Panc1 (cell line): ENCODE results near the gene TBC1D26.

Source experiments
- POLR2AphosphoS5 ChIP-seq: IDR thresholded peaks from 2 replicates; pipeline ENCODE4 v1.6.1; 2012; ENCODE audit warnings: mild to moderate bottlenecking, low read depth, low read length, moderate library complexity
- REST ChIP-seq, 2 experiments: IDR thresholded peaks; 2 replicates each; pipeline ENCODE4 v1.6.1; 2011 to 2012; ENCODE audit warnings: low read depth in 2 of 2, control low read depth in 1 of 2, low read length in 1 of 2, mild to moderate bottlenecking in 1 of 2, moderate library complexity in 1 of 2; ENCODE audit not compliant: insufficient read depth in 1 of 2
- SIN3A ChIP-seq: IDR thresholded peaks from 2 replicates; pipeline ENCODE4 v1.6.1; 2012; ENCODE audit warnings: low read depth, mild to moderate bottlenecking, low read length, moderate library complexity, borderline replicate concordance; ENCODE audit not compliant: insufficient read depth
- TCF7L2 ChIP-seq: IDR thresholded peaks from 2 replicates; pipeline ENCODE4 v1.6.1; 2011; ENCODE audit warnings: mild to moderate bottlenecking, low read depth, low read length, inconsistent platforms
- TF ChIP-seq, protein P1 (sequence below): fragments of 450-650 bp; IDR thresholded peaks from 2 replicates; pipeline ENCODE4 v1.5.1; 2017; ENCODE audit warnings: mild to moderate bottlenecking

GRCh38 chr17:15742051-15742795 lies 10.1 kb downstream of the TBC1D26 start:
- TF ChIP-seq, protein P1, sequence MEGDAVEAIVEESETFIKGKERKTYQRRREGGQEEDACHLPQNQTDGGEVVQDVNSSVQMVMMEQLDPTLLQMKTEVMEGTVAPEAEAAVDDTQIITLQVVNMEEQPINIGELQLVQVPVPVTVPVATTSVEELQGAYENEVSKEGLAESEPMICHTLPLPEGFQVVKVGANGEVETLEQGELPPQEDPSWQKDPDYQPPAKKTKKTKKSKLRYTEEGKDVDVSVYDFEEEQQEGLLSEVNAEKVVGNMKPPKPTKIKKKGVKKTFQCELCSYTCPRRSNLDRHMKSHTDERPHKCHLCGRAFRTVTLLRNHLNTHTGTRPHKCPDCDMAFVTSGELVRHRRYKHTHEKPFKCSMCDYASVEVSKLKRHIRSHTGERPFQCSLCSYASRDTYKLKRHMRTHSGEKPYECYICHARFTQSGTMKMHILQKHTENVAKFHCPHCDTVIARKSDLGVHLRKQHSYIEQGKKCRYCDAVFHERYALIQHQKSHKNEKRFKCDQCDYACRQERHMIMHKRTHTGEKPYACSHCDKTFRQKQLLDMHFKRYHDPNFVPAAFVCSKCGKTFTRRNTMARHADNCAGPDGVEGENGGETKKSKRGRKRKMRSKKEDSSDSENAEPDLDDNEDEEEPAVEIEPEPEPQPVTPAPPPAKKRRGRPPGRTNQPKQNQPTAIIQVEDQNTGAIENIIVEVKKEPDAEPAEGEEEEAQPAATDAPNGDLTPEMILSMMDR, result no peak
- no peak for TF ChIP-seq POLR2AphosphoS5
- no peak for TF ChIP-seq REST (IDR thresholded peaks at IDR 0.05; ENCODE audit: insufficient read depth in 1 of 2, low read depth in 2 of 2, low read length in 1 of 2)
- no peak for TF ChIP-seq TCF7L2
- TF ChIP-seq SIN3A, result no peak
